Astrocyte of the cerebellum (primary cell): ENCODE data around the gene SPEF1.
"Not testable (repeated sequence)": the region's sequence is repeated elsewhere in the genome, so short reads cannot be mapped to it uniquely, and the experiment has no call there.

ENCODE experiments used
- DNase-seq: peaks from one replicate; pipeline ENCODE4 v3.0.0-alpha.2; 2011; ENCODE audit warnings: low read depth
- H3K4me3 ChIP-seq: 2 replicates; pipeline ENCODE4 v1.5.1; 2011; ENCODE audit warnings: mild to moderate bottlenecking, low read depth, low read length, moderate library complexity
- CTCF ChIP-seq: IDR thresholded peaks from 2 replicates; pipeline ENCODE4 v1.5.1; 2012; ENCODE audit warnings: low read length, low read depth, moderate library complexity, mild to moderate bottlenecking; ENCODE audit errors: missing control alignments
- in situ Hi-C: cut with HindIII; loops from 2 replicates; pipeline ENCODE4 v1.10.0; 2017; ENCODE audit warnings: low sequenced_read_pairs

Gene SPEF1, protein sequence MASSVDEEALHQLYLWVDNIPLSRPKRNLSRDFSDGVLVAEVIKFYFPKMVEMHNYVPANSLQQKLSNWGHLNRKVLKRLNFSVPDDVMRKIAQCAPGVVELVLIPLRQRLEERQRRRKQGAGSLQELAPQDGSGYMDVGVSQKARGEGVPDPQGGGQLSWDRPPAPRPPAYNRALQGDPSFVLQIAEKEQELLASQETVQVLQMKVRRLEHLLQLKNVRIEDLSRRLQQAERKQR

DNA sequence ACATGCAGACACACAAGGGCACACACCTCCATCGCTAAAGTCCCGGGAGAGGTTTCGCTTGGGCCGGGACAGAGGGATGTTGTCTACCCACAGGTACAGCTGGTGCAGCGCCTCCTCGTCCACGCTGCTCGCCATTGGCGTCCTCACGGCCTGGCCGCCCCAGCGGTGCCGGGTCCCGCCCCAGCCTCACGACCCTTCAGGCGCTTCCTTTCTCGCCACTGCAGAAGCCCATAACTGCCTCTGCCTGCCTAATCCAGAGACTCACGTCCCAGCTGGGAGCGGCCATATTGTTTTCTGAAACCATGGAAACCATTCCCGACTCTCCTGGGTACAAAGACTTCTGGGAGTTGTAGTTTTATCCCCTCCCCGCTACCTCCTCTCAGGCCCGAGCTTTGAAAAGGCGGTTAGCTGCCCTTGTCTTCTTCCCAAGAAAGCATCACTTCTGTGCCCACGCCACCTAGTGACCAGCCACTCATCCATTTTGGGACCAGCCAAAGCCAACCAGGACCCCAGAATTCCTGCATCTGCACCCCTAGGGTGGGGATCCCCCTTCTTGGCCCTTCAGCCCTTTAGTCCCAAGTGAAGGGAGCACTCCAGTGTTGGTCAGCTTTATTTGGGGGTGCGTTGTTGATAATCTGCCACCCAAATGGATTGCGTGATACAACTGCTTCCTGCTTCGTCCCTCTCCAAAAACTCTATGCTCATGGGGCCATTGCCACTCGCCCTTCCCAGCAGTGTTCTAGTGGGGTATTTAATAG is at the start of gene SPEF1:
SPEF1 (minus strand) TSS at position 296 of the 758 bp plus-strand sequence; CDS start at position 135, 161 bp downstream.
- in situ Hi-C loops = no loop called here
- H3K4me3 ChIP-seq = peak within 1 kb of the TSS; percentile 42
- peak; percentile 80 for DNase-seq
- TF ChIP-seq CTCF = peak; percentile 46

DNA sequence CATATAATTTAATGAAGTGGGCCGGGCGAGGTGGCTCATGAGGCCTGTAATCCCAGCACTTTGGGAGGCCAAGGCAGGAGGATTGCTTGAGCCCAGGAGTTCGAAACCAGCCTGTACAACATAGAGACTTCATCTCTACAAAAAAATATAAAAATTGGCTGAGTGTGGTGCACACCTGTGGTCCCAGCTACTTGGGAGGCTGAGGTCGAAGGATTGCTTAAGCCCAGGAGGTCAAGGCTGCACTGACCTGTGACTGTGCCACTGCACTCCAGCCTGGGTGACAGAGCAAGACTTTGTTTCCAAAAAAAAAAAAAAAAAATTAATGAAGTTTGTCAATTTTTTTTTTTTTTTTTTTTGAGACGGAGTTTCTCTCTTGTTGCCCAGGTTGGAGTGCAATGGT is 48.6 kb upstream of the SPEF1 start:
- H3K4me3 ChIP-seq, DNase-seq, in situ Hi-C loops: not testable (repeated sequence)

GRCh38 chr20:3828798-3829197 is 47.5 kb upstream of the SPEF1 start:
- no peak for DNase-seq
- no peak overlapping the region for H3K4me3 ChIP-seq
- TF ChIP-seq CTCF = no peak
- in situ Hi-C loops = no loop called here

DNA sequence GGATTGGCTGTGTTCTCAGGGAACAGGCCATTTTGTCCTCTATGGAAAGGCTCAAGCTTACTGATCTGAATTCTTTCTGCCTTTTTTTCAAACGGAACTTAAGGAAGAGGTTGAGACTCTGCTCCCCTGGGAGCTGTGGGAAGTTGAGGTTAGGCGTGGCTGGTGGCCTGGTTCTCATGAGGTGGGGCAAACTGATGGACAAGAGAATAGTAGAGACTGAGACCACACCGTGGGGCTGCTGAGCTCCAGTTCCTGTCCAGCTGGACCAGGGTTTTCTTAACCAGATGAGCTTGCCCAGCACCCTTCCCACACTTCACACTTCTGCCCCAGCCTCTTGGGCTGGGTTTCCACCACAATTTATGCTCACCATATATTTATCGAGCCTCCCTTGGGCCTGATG is 45.2 kb upstream of the SPEF1 start:
- in situ Hi-C loops = no loop called here
- TF ChIP-seq CTCF = no peak
- no peak for DNase-seq
- no peak overlapping the region for H3K4me3 ChIP-seq

- DNase-seq = no peak
- no peak for TF ChIP-seq CTCF
- no peak overlapping the region for H3K4me3 ChIP-seq
- in situ Hi-C loops = no loop called here
Measured at GRCh38 chr20:3825526-3825925, 44.3 kb upstream of the SPEF1 start.

- in situ Hi-C loops = no loop called here
- DNase-seq = no peak
- no peak for TF ChIP-seq CTCF
- no peak overlapping the region for H3K4me3 ChIP-seq
Measured at GRCh38 chr20:3823881-3824280, 42.6 kb upstream of the SPEF1 start.

GRCh38 chr20:3821996-3822395 is 40.7 kb upstream of the SPEF1 start:
- H3K4me3 ChIP-seq = no peak overlapping the region
- no peak for DNase-seq
- TF ChIP-seq CTCF = no peak
- in situ Hi-C loops = no loop called here
